ENCODE measurements around the gene FOXO6. TPM values are rescaled to one million over a fixed set of nuclear protein-coding genes. Genes with fewer than 3 reads are reported as not detected.

The FOXO6 gene
- total and polyA plus RNA-seq, 2 donors (not counting 1 experiment from before 2014, with no cell fraction given): 0.06 to 0.15 TPM

GRCh38 chr1:41427122-41427913 is 66.1 kb downstream of the FOXO6 start:
- peaks cover 0 to 2% (median 0%) of the 10 kb centered on the region in 4 experiments for H3K27me3 ChIP-seq (replicated peaks in 1 of 4; ENCODE audit: control extremely low read depth in 1 of 4, control insufficient read depth in 3 of 4, insufficient read depth in 4 of 4, low read length in 3 of 4)
- H3K4me1 Mint-ChIP-seq: no peaks in the 10 kb centered on the region
- no peak overlapping the region for H3K4me3 ChIP-seq (ENCODE audit: control extremely low read depth in 1 of 5, extremely low read depth in 1 of 5, insufficient read depth in 1 of 5, low read depth in 2 of 5, low read length in 4 of 5)
- ATAC-seq (ENCODE audit: low read depth): no peak
- H3K9me3 Mint-ChIP-seq (ENCODE audit: insufficient read depth): no peaks in the 10 kb centered on the region
- WGBS (ENCODE audit: insufficient coverage): 90% methylated on average over 18 of the region's 20 CpGs
- no peak overlapping the region for H3K27ac ChIP-seq (ENCODE audit: low read length in 2 of 2)
- H4K20me1 ChIP-seq (ENCODE audit: control insufficient read depth, insufficient read depth, low read length, poor library complexity, severe bottlenecking): no peaks in the 10 kb centered on the region
- H3K4me1 ChIP-seq (ENCODE audit: control insufficient read depth in 2 of 2, insufficient read depth in 2 of 2, low read length in 2 of 2): no peaks in the 10 kb centered on the region
- ChIA-PET POLR2A (no interaction called here), CTCF (no interaction called here)
- H3K27ac Mint-ChIP-seq: no peak overlapping the region
- peaks cover 12% of the 10 kb centered on the region for H3K27me3 Mint-ChIP-seq
- no peaks in the 10 kb centered on the region for H3K36me3 ChIP-seq (replicated peaks in 1 of 2; ENCODE audit: control extremely low read depth in 1 of 2, control insufficient read depth in 1 of 2, extremely low read depth in 1 of 2, insufficient read depth in 2 of 2, low read length in 1 of 2)
- H2AFZ ChIP-seq (ENCODE audit: insufficient read depth, low read depth, low read length, poor library complexity, severe bottlenecking): no peak overlapping the region
- H3K4me2 ChIP-seq (replicated peaks; ENCODE audit: low read depth, low read length, poor library complexity, severe bottlenecking): no peak overlapping the region
- H3K9ac ChIP-seq (ENCODE audit: low read length): no peak overlapping the region
- no peak overlapping the region for H3K4me3 Mint-ChIP-seq
- H3K79me2 ChIP-seq (ENCODE audit: control insufficient read depth, insufficient read depth, low read length): no peaks in the 10 kb centered on the region
- TF ChIP-seq, protein P1, sequence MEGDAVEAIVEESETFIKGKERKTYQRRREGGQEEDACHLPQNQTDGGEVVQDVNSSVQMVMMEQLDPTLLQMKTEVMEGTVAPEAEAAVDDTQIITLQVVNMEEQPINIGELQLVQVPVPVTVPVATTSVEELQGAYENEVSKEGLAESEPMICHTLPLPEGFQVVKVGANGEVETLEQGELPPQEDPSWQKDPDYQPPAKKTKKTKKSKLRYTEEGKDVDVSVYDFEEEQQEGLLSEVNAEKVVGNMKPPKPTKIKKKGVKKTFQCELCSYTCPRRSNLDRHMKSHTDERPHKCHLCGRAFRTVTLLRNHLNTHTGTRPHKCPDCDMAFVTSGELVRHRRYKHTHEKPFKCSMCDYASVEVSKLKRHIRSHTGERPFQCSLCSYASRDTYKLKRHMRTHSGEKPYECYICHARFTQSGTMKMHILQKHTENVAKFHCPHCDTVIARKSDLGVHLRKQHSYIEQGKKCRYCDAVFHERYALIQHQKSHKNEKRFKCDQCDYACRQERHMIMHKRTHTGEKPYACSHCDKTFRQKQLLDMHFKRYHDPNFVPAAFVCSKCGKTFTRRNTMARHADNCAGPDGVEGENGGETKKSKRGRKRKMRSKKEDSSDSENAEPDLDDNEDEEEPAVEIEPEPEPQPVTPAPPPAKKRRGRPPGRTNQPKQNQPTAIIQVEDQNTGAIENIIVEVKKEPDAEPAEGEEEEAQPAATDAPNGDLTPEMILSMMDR (IDR thresholded peaks at IDR 0.05): no peak
- TF ChIP-seq EZH2 (IDR thresholded peaks at IDR 0.05; ENCODE audit: borderline replicate concordance, insufficient read depth, low read depth, low read length, poor library complexity, severe bottlenecking): no peak
- intact Hi-C loops (cut with micrococcal nuclease): no loop called here
- DNase-seq: no peak
- no peaks in the 10 kb centered on the region for H3K9me3 ChIP-seq (ENCODE audit: control extremely low read depth in 1 of 3, control insufficient read depth in 2 of 3, insufficient read depth in 1 of 3, low read length in 2 of 3)

All from B cell (primary cell).